Measurements from ENCODE around the gene SLC22A23.

GRCh38 chr6:3373597-3374203 lies 83.2 kb downstream of the SLC22A23 start:
- TF ChIP-seq ELF4 (IDR thresholded peaks at IDR 0.05) (no peak), SP1 (IDR thresholded peaks at IDR 0.05) (no peak), BHLHE40 (IDR thresholded peaks at IDR 0.05; ENCODE audit: borderline replicate concordance) (no peak), FOXA1 (IDR thresholded peaks at IDR 0.05) (no peak), HDGF (IDR thresholded peaks at IDR 0.05; ENCODE audit: borderline replicate concordance) (no peak), SUZ12 (IDR thresholded peaks at IDR 0.05) (no peak), FOXM1 (IDR thresholded peaks at IDR 0.05; ENCODE audit: borderline replicate concordance) (no peak), PKNOX1 (IDR thresholded peaks at IDR 0.05) (no peak), TARDBP (IDR thresholded peaks at IDR 0.05) (no peak), NFRKB (IDR thresholded peaks at IDR 0.05) (no peak), ZNF384 (IDR thresholded peaks at IDR 0.05) (no peak), ARNT (IDR thresholded peaks at IDR 0.05) (no peak), LEF1 (IDR thresholded peaks at IDR 0.05; ENCODE audit: borderline replicate concordance) (no peak)

Data from HEK293T (cell line).